Mucosa of rectum (tissue), 2 donors: ENCODE measurements around the gene ACTN2.

ENCODE experiments used
- H3K27ac ChIP-seq, 2 donors: one replicate each; pipeline ENCODE4 v1.7.0; 2013; ENCODE audit warnings: inconsistent platforms in 2 of 2, low read depth in 2 of 2, low read length in 2 of 2
- H3K27me3 ChIP-seq, 2 donors: one replicate each; pipeline ENCODE4 v1.7.0; 2013; ENCODE audit warnings: low read length in 2 of 2; ENCODE audit not compliant: control insufficient read depth in 2 of 2, insufficient read depth in 2 of 2
- H3K36me3 ChIP-seq, 2 donors: one replicate each; pipeline ENCODE4 v1.7.0; 2013; ENCODE audit warnings: low read length in 2 of 2; ENCODE audit not compliant: control insufficient read depth in 2 of 2, insufficient read depth in 2 of 2
- H3K4me1 ChIP-seq, 2 donors: one replicate each; pipeline ENCODE4 v1.7.0; 2013; ENCODE audit warnings: low read length in 2 of 2, mild to moderate bottlenecking in 1 of 2; ENCODE audit not compliant: control insufficient read depth in 2 of 2, insufficient read depth in 2 of 2
- H3K4me3 ChIP-seq, 2 donors: one replicate each; pipeline ENCODE4 v1.7.0; 2013; ENCODE audit warnings: low read length in 2 of 2
- H3K9ac ChIP-seq, 2 donors: one replicate each; pipeline ENCODE4 v1.7.0; 2013; ENCODE audit warnings: low read length in 2 of 2, low read depth in 1 of 2, mild to moderate bottlenecking in 1 of 2
- H3K9me3 ChIP-seq, 2 donors: one replicate each; pipeline ENCODE4 v1.7.0; 2013; ENCODE audit warnings: low read length in 2 of 2; ENCODE audit not compliant: control insufficient read depth in 2 of 2
- donor health status: healthy.
- donor health status: Normal muscosa, but diverticular disease.

The ACTN2 gene

GRCh38 chr1:236762410-236762809, 76.1 kb downstream of the ACTN2 start:
- no peak overlapping the region for H3K4me3 ChIP-seq
- no peaks in the 10 kb centered on the region for H3K36me3 ChIP-seq
- H3K27ac ChIP-seq: no peak overlapping the region
- H3K4me1 ChIP-seq: no peaks in the 10 kb centered on the region
- peaks cover 3 to 5% of the 10 kb centered on the region in 2 donors for H3K27me3 ChIP-seq
- no peak overlapping the region for H3K9ac ChIP-seq
- H3K9me3 ChIP-seq: no peaks in the 10 kb centered on the region

DNA sequence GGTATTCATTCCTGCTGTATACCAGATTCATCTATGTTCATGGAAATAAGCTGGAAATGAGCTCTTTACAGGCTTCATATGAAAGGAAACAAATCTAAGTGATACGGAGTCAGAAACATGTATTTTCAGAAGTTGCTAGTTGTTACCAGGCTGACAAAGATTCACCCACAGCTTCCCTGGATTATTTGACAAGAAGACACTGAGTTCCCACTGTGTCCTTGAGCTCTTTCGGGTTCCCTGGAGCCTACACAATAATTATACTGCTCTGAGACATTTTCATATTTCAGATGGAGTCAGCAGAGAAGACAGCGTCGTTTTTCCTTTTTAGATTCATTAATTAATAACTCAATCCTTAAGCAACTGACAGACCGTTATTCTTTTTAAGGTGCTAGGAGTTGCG, 79.5 kb downstream of the ACTN2 start:
- Histone ChIP-seq H3K9me3 (no peaks in the 10 kb centered on the region), H3K4me3 (no peak overlapping the region), H3K36me3 (no peaks in the 10 kb centered on the region), H3K4me1 (no peaks in the 10 kb centered on the region), H3K27ac (no peak overlapping the region), H3K27me3 (peaks cover 3 to 7% of the 10 kb centered on the region in 2 donors), H3K9ac (no peak overlapping the region)

- H3K27me3 ChIP-seq: peaks cover 3 to 10% of the 10 kb centered on the region in 2 donors
- H3K4me3 ChIP-seq: no peak overlapping the region
- H3K27ac ChIP-seq: no peak overlapping the region
- H3K4me1 ChIP-seq: no peaks in the 10 kb centered on the region
- H3K9me3 ChIP-seq: no peaks in the 10 kb centered on the region
- no peaks in the 10 kb centered on the region for H3K36me3 ChIP-seq
- no peak overlapping the region for H3K9ac ChIP-seq
Observed at GRCh38 chr1:236766506-236766905, 80.2 kb downstream of the ACTN2 start.

- H3K36me3 ChIP-seq: no peaks in the 10 kb centered on the region
- no peak overlapping the region for H3K27ac ChIP-seq
- H3K9me3 ChIP-seq: no peaks in the 10 kb centered on the region
- H3K27me3 ChIP-seq: peaks cover 3 to 10% of the 10 kb centered on the region in 2 donors
- no peak overlapping the region for H3K9ac ChIP-seq
- no peaks in the 10 kb centered on the region for H3K4me1 ChIP-seq
- no peak overlapping the region for H3K4me3 ChIP-seq
Observed at GRCh38 chr1:236767276-236767675, 81.0 kb downstream of the ACTN2 start.

GRCh38 chr1:236768601-236769000, 82.3 kb downstream of the ACTN2 start:
- Histone ChIP-seq H3K27me3 (peaks cover 3 to 10% of the 10 kb centered on the region in 2 donors), H3K4me3 (no peak overlapping the region), H3K27ac (no peak overlapping the region), H3K9me3 (no peaks in the 10 kb centered on the region), H3K4me1 (no peaks in the 10 kb centered on the region), H3K36me3 (no peaks in the 10 kb centered on the region), H3K9ac (no peak overlapping the region)

DNA sequence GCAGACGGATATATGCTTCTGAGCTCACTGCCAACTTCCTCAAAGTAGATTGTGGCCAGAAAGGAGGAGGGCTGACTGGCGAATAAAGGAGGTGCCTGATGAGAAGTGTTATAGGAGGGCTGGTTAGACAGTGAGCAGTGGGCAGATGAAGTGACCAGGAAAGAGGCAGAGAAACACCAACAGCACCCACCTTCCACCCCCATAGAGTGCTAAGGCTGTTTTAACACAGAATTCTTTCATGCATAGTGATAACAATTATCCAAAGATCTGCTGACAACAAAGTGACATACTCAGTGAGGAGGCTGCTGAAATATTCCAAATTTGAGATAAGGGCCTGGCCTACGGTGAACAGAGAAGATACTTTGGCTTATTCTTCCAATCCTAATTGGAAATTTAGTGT, 87.6 kb downstream of the ACTN2 start:
- Histone ChIP-seq H3K36me3 (no peaks in the 10 kb centered on the region), H3K9me3 (no peaks in the 10 kb centered on the region), H3K27me3 (peaks cover 3 to 5% of the 10 kb centered on the region in 2 donors), H3K27ac (no peak overlapping the region), H3K4me1 (no peaks in the 10 kb centered on the region), H3K9ac (no peak overlapping the region), H3K4me3 (no peak overlapping the region)

- Histone ChIP-seq H3K27me3 (peaks cover 3% of the 10 kb centered on the region in 2 donors), H3K9me3 (no peaks in the 10 kb centered on the region), H3K4me1 (no peaks in the 10 kb centered on the region), H3K27ac (no peak overlapping the region), H3K4me3 (no peak overlapping the region), H3K9ac (no peak overlapping the region), H3K36me3 (no peaks in the 10 kb centered on the region)
Observed at GRCh38 chr1:236774926-236775325, 88.6 kb downstream of the ACTN2 start.

- H3K27me3 ChIP-seq: peaks cover 0 to 3% of the 10 kb centered on the region in 2 donors
- no peak overlapping the region for H3K4me3 ChIP-seq
- H3K27ac ChIP-seq: no peak overlapping the region
Observed at GRCh38 chr1:236779312-236779711, 93.0 kb downstream of the ACTN2 start.

DNA sequence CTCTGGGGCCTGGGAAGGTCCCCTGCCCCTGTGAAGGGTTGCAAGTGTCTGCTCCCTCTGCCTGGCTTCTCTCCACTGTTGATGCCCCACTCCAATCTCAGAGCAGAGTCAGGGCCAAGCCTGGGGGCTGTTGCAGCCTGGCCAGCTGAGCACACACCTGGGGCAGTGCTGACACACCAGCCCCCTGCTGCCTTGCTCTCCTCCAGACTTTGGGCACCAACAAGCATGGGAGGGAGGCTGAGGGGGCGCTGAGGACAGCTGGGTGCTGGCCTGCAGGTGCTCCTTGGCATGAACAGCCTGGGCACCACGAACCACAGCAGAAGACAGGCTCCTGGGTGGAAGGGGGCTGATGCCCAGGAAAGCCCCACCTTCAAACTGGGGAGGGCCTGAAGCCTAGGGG, 99.2 kb downstream of the ACTN2 start:
- no peaks in the 10 kb centered on the region for H3K4me1 ChIP-seq
- no peak overlapping the region for H3K27ac ChIP-seq
- no peaks in the 10 kb centered on the region for H3K36me3 ChIP-seq
- H3K9ac ChIP-seq: no peak overlapping the region
- H3K27me3 ChIP-seq: no peaks in the 10 kb centered on the region
- H3K9me3 ChIP-seq: no peaks in the 10 kb centered on the region
- no peak overlapping the region for H3K4me3 ChIP-seq

More at GRCh38 chr1:236779312-236779711, 93.0 kb downstream of the ACTN2 start:
- H3K9ac ChIP-seq: no peak overlapping the region
- no peaks in the 10 kb centered on the region for H3K9me3 ChIP-seq
- H3K4me1 ChIP-seq: no peaks in the 10 kb centered on the region
- no peaks in the 10 kb centered on the region for H3K36me3 ChIP-seq

DNA sequence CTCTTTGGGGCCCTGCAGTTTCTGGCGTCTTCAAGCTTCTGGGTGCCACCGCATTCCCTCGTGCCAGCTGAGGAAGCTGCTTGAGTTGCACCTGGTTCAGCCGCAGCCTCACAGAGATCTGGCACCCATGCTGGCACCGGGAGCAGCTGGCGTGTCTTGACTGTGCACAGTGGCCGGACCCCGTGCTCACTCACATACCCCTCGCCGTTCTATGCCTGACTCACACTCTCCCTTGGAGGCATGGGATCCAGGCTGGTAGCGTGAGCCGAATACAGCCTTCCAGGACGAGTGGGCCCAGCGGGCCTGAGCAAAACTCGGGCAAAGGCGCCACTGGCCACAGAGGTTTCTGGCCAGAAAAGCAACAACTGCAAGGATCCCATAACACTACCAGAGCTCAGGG, 100.2 kb downstream of the ACTN2 start:
- Histone ChIP-seq H3K9me3 (no peaks in the 10 kb centered on the region), H3K27me3 (no peaks in the 10 kb centered on the region), H3K27ac (no peak overlapping the region), H3K36me3 (no peaks in the 10 kb centered on the region), H3K9ac (no peak overlapping the region), H3K4me1 (no peaks in the 10 kb centered on the region), H3K4me3 (no peak overlapping the region)

- peak overlapping the region; percentile 63 to 95 for H3K27ac ChIP-seq
- H3K9ac ChIP-seq: peak overlapping the region; percentile 35 to 52
- no peaks in the 10 kb centered on the region for H3K9me3 ChIP-seq
- H3K4me1 ChIP-seq: peaks cover 0 to 3% of the 10 kb centered on the region in 2 donors
- H3K4me3 ChIP-seq: peak overlapping the region; percentile 93 to 98
- no peaks in the 10 kb centered on the region for H3K36me3 ChIP-seq
- H3K27me3 ChIP-seq: no peaks in the 10 kb centered on the region
Observed at GRCh38 chr1:236794585-236795034, 108.3 kb downstream of the ACTN2 start.
